ENCODE data around the gene ITM2C.

Gene ITM2C, protein sequence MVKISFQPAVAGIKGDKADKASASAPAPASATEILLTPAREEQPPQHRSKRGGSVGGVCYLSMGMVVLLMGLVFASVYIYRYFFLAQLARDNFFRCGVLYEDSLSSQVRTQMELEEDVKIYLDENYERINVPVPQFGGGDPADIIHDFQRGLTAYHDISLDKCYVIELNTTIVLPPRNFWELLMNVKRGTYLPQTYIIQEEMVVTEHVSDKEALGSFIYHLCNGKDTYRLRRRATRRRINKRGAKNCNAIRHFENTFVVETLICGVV

DNA sequence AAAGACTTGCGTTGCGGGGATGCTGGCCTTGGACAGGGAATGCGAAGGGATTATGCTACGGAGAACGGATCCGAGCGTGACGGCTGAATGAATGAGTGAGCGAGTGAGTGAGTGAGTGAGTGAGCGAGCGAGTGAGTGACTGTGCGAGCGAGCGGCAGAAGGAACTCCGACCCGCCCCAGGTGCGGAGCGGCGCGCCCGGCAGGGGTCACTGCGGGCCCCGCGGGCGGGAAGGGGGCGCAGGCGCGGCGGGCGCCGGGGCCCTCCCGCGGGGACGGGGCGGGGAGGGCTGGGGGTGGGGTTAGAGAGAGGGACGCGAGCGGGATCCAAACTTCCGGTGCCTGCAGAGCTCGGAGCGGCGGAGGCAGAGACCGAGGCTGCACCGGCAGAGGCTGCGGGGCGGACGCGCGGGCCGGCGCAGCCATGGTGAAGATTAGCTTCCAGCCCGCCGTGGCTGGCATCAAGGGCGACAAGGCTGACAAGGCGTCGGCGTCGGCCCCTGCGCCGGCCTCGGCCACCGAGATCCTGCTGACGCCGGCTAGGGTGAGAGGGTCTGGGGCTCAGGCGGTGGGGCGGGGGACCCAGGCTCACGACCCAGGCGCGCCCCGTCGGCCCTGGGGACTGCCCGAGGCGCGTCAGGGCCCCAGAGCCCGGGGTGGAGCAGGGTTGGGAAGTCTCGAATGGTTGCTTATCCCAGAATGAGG is at the start of gene ITM2C:
ITM2C (plus strand) TSS at position 338 of the 702 bp plus-strand sequence; CDS start at position 422, 84 bp downstream.
- DNase-seq (ENCODE audit: low spot score) = peak; percentile 67

DNA sequence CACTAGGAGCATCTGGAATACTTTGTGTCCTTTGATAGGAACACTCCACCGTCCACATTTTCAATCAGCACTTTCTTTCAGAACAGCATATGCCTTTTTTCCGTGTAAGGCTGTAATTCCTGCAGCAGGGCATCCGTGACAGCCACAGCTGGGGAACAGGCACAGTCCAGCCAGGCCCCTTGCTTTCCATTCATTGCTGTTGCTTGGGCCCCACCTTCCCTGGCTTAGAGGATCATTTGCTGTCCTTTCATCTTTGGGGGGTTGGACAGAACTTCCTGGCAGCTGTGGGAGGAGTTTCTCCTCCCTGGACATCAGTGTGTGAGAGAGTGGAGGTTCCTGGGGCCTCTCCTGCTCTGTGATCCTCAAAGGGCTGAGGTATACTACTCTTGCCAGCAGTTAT is 49.7 kb upstream of the ITM2C start:
- no peak for DNase-seq (ENCODE audit: low spot score)

DNA sequence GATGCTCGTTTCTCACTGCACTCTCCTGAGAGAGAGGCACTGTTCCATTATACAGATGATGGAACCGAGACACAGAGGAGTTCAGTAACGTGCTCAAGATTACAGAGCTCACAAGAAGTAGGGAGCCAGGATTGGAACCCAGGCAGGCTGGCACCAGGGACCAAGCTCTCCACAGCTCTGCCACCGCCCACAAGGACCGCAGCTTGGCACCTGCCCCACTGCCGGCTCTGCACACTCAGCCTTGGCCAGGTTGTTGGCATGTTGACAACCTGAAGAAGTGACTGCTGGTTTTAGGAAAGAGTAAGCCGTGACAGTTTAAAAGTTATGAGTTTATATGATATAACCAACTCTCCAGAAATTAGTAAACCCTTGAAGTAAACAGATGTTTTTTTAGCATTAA is 48.0 kb upstream of the ITM2C start:
- no peak for DNase-seq (ENCODE audit: low spot score)

DNA sequence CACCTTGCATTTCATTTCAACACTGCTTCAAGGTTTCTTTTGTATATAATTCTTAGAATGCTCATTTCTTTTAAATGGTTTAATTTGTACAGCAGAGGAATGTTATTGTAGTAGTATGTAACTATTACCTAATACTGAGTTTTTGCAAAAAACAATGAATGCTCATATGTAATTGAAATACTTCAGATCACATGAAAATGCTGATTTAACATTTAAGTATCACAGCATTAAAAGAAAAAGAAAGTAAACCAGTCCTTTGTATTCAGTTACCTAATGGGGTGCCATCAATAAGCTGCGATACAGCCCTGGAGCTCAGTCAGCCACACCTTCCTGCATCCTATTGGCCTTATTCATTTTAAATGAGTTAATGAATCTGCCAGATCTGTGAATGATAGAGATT is 45.3 kb upstream of the ITM2C start:
- no peak for DNase-seq (ENCODE audit: low spot score)

DNA sequence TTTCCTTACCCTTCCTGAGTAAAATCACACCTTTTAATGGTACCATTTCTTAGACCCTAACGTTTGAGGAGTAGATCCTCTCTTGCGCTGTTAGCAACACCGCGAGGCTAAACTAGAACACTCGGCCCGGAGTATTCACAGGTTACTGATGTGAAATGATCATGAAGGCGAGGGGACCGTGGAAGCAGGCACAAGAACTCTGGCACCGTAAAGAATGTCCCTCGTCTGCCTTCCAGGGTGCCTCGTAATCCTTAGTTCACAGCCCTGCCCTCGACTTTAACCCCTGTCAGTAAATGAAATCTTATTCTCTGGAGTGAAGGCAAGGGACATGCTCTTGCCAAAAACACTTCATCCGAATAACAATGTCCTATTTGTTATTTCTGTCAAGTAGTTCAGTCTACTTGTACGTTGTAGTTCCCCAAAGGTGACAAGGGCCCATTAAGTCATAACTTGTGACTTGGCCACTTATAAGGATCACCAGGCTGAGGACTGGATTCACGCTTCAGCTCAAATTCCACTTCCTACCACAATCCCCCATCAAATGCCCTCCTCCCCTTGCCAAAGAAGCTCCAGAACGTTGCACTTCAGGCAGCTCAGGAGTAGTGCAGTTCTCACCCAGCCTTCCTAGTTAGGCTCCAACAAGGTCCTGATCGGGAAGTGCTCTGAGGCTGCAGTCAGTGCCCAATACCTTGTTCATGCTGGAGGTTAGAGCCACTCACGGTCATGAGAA is 43.3 kb upstream of the ITM2C start:
- no peak for DNase-seq (ENCODE audit: low spot score)

DNA sequence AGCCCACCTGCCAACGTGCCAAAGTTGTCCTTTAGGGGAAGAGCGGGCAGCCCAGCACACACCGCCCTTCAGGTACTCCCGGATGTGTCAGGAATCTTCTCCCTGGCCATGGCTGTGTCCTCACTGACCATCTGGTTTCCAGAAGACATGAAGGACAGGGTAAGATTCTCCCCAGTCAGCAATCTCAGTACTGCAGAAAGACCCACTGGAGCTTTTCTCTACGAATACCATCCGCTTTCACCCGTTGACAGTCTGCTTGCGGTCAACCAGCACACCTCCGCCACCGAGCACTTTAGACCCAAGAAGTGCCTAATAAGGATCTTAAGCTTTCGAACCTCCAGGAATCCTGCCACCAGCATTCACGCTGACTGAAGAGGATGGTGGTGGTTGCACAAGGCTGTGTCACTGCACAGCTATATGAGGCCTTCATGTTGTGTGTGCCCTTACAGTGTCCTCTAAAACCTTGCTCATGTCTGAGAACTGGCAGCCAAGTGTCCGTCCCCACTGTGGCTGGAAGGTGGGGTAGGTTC is 42.7 kb upstream of the ITM2C start:
- no peak for DNase-seq (ENCODE audit: low spot score)

- no peak for DNase-seq (ENCODE audit: low spot score)
Observed at GRCh38 chr2:230823264-230823964, 41.3 kb upstream of the ITM2C start.

DNA sequence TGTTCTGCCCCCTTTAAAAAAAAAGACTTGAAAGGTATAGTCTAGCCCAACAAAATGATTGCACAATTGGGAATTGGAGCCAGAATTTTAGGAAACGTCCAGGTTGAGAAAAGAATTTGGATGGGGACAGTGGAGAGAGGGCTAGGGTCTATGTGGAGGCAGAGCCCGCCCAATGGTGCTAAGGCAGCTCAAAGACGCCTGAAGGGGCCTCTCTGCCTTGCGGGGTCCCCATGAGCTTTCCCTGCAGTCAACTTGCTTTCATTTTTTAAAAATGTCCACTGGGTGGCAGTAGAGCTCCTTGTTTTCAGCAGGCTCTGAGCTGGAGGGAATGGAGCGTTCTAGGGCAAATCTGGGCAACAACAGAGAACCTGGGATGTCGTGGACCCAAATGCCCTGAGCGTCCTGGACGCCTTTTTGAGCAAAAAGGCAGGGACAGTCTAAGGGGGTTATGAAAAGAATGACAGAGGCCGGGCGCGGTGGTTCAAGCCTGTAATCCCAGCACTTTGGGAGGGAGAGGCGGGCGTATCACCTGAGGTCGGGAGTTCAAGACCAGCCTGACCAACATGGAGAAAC is 40.2 kb upstream of the ITM2C start:
- peak; percentile 87 for DNase-seq (ENCODE audit: low spot score)

DNA sequence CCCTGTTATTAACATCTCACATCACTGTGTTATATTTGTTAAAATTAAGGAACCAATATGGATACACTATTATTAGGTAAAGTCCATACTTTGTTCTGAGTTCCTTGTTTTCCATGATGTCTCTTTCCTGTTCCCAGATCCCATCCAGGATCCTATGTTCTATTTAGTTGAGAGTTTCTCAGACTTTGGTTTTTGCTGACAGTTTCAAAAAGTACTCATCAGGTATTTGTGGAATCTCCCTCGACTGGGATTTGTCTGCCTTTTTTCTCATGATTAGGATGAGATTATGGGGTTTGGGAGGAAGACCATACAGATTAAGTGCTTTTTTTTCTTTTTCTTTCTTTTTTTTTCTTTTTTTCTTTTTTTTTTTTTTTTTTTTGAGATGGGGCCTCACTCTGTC is 39.4 kb upstream of the ITM2C start:
- no peak for DNase-seq (ENCODE audit: low spot score)

DNA sequence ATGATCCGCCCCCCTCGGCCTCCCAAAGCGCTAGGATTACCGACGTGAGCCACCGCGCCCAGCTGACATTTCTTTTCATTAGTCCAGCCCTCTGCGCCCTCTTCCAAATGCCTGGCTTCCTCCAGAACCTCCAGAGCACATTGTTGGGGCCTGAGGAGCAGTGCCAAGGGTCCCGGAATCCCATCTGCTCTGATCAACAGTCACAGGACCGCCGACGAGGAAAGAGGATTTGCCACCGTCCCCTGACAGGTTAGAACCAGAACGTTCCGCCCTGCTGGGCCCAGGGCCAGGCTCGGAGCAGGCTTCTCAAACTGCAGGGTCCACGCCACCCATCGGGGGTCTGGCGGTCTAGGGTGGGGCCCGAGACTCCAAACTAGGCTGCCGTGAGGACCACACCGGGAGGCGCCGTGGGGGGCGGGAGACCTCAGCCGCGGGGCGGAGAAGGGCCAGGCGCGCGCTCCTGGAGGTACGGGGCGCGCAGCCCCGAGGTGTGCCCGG is 36.9 kb upstream of the ITM2C start:
- DNase-seq (ENCODE audit: low spot score) = no peak

DNA sequence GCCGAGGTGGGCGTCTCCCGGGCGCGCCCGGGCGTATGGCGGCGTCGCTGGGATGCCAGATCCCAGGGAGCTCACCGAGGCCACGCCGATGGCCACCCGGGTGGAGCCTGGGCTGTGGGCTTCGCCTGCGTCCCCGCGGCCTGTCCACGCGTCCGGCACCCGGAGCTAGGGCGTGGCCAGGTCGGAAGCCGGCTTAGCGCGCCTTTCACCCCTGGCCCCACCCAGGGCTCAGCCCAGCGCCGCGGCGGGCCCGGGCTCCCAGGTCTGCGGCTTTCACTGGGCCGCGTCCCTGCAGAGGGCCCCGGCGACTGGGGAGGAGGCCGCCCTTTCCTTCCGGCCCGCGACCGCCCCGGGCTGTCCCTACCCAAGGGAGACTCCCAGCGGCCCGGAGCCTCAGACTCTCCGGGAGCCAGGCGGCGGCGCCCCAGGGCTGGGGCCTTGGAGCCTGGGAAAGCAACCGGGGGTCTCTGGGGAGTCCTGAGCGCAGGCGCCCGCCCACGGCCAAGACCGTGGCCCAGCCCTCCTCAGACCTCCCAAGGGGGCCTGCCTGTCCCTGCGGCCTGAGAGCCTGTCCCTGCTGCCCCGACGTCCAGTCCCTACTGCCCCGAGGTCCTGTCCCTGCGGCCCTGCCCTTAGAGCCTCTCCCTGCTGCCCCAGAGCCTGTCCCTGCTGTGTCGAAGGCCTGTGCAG is 36.3 kb upstream of the ITM2C start:
- DNase-seq (ENCODE audit: low spot score) = no peak

- no peak for DNase-seq (ENCODE audit: low spot score)
Observed at GRCh38 chr2:230829293-230829692, 35.4 kb upstream of the ITM2C start.

DNA sequence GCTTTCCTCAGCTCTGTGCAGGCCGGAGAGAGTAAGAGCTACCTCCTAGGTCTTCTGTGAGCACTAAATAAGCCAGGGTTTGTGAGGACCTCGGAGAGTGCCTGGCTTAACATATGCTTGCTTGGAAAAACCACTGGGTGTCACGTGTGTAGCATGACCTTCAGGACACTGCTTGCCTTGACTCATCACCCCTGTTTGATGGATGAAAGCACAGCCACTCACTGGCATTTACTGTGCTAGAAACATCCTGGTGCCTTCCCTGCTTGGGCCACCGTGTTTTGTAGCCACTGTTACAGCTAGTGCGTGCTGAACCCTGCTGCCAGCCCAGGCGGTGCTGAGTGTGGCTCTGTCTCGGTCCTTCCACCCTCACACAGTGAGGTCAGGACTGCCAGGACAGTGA is 34.8 kb upstream of the ITM2C start:
- no peak for DNase-seq (ENCODE audit: low spot score)

DNA sequence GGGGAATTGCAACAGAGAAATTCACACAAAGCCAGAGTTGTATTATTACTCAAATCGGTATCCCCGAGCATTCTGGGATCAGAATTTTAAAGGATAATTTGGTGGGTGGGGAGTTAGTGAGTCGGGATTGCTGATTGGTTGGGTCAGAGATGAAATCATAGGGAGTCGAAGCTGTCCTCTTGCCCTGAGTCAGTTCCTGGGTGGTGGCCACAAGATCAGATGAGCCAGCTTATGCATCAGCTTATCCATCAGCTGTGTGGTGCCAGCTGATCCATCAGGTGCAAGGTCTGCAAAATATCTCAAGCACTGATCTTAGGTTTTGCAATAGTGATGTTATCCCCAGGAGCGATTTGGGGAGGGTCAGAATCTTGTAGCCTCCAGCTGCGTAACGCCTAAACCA is 34.3 kb upstream of the ITM2C start:
- DNase-seq (ENCODE audit: low spot score) = no peak

GRCh38 chr2:230840301-230840700 is 24.4 kb upstream of the ITM2C start:
- DNase-seq (ENCODE audit: low spot score) = no peak

- no peak for DNase-seq (ENCODE audit: low spot score)
Observed at GRCh38 chr2:230842473-230842872, 22.3 kb upstream of the ITM2C start.

- no peak for DNase-seq (ENCODE audit: low spot score)
Observed at GRCh38 chr2:230843132-230843531, 21.6 kb upstream of the ITM2C start.

DNA sequence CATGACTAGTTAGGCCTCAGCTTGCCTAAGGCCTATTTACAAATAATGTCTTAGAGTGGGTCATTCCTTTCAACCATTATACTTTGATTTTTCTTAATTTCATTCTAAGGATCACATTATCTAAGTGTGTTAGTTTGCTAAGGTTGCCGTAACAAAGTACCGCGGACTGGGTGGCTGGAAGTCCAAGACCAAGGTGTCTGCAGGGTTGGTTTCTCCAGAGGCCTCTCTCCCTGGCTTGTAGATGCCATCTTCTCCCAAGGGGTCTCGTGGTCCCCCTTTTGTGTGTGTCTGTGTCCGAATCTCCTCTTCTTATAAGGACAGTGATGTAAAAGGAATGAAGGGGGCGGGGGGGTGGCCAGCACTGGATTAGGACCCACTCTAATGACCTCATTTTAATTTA is 18.4 kb upstream of the ITM2C start:
- DNase-seq (ENCODE audit: low spot score) = no peak

GRCh38 chr2:230847883-230848388 is 16.8 kb upstream of the ITM2C start:
- DNase-seq (ENCODE audit: low spot score) = peak; percentile 92

- peak; percentile 78 for DNase-seq (ENCODE audit: low spot score)
Observed at GRCh38 chr2:230849633-230850357, 14.9 kb upstream of the ITM2C start.
